MV-4-11 (cell line): ENCODE measurements around the gene ERFE.

ENCODE experiments used
- DNase-seq: peaks from one replicate; lab custom pipeline; 2025; lab: John Stamatoyannopoulos, UW

Gene ERFE

DNA sequence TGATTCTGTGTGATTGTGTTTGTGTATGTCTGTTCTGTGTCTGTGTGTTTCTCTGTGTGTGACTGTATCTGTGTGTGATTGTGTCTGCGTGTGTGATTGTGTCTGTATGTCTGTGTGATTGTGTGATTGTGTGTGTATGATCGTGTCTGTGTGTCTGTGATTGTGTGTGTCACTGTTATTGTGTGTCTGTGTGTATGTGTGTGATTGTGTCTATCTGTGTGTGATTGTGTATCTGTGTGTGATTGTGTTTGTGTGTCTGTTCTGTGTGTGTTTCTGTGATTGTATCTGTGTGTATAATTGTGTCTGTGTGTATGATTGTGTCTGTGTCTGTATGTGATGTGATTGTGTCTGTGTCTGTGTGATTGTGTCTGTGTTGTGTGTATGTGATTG, 32.0 kb upstream of the ERFE start:
- DNase-seq: no peak

DNA sequence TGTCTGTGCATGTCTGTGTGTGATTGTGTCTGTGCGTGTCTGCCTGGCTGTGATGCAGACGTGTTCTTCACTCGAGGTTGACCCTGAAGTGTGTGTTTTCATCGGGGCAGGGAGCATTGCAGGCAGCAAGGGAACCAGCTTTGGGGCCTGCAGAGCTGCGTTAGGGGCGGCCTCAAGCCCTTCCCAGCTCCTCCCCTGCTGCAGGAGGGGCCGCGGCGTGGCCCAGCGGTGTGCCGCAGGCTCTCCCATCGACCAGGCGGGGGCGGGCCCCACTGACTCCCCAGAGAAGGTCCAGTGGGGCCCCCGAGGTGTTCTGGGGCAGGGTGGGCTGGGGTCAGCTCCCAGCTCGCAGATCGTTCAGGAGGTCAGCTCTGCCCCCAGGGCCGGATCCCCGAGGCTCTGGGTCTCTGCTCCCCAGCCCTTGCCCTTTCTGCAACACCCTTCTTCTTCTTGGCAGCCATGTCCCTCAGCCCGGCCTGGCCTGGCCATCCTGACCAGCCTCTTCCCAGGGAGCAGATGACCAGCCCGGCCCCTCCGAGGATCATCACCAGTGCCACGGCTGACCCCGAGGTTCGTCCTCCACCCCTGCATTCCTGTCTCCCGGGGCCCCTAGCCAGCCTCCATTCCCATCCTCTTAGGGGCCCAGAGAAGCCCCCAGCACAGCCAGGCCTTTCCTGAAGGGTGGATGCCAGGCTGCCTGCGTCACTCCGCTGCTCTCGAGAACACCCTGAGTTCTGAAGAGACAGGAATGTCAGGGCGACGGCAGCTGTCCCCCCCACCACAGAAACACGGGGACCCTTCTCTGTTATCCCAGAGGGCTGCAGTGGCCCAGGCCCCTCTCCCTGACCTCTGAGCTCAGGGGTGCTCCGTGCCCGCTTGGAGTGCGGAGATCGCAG, 31.4 kb upstream of the ERFE start:
- DNase-seq: no peak

DNA sequence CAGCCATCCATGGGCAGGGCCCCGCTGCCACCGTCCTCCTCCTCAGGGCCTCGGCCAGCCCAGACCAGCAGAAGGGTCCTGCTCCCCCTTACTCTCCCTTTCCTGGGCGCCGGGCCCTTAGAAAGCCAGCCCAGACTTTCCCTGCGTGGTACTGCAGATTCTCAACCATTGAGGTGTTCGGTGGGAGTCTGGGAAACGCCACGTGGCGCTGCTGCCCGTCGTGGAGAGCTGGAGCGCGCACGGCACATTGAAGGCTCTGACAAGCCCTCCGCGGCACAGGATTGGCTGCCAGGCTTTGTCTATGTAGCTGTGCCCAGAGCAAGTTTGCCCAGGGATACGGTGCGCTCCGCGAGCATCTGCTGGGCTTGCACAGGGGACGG, 30.7 kb upstream of the ERFE start:
- no peak for DNase-seq

DNA sequence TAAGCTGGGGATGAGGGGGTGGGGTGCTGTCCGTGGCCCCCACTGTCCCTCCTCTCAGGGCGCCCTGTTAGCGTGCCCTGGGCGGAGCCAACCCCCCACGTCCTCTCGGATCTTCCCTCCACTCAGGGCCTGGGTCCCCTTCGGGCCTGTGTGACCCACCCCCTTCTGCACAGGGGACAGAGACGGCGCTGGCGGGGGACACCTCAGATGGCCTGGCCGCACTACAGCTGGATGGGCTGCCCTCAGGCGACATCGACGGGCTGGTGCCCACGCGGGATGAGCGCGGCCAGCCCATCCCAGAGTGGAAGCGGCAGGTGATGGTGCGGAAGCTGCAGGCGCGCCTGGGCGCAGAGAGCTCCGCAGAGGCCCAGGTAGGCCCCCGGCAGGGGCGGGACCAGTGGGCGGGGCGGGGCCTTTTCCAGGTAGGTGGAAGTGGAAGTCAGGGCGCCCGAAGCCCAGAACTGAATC, 30.2 kb upstream of the ERFE start:
- no peak for DNase-seq

DNA sequence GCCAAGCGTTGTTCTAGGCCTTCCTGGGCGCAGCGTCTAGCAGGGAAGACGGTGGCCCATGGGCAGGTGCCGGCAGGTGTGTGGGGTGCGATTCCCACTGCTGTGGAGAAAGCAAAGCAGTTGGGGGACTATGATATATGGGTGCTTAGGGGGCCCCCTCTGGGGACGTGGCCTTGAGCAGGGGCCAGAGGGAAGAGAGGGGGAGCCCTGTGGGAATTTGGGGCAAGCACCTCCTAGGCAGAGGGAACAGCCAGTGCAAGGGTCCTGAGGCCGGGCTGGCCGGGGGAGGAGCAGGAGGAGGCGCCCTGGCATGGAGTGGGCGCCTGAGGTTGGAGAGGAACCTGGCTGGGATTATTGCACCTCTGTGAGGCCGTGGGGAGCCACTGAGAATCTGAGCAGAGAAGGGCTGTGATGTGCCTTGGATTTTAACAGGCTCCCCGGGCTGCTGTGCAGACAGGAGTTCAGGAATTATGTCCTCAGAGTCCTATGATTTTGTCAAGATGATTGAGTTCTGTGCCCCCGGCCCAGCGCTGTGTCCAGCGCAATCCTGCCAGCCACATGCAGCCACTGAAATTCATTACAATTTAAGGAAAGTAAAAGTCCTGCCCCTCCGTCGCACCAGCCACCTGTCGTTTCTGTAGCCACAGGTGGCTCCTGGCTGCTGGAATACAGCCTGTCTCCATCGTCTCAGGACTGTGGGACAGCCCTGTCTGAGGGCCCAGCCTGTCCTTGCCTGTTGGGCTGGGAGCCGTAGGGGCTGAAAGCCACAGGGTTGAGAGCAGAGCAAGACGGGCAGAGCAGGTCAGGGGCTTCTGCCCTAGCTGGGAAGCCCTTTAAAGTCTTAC, 29.4 kb upstream of the ERFE start:
- no peak for DNase-seq

DNA sequence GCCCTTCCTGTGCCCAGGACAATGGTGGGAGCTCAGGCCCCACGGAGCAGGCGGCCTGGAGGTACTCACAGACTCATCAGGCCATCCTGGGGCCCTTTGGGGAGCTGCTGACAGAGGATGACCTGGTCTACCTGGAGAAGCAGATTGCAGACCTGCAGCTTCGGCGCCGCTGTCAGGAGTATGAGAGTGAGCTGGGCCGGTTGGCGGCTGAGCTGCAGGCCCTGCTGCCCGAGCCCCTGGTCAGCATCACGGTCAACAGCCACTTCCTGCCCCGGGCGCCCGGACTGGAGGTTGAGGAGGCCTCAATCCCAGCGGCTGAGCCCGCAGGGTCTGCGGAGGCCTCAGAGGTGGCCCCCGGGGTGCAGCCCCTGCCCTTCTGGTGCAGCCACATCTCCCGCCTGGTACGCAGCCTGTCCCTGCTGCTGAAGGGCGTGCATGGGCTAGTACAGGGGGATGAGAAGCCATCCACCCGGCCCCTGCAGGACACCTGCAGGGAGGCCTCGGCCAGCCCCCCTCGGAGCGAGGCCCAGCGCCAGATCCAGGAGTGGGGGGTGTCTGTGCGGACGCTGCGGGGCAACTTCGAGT, 28.6 kb upstream of the ERFE start:
- DNase-seq: no peak

DNA sequence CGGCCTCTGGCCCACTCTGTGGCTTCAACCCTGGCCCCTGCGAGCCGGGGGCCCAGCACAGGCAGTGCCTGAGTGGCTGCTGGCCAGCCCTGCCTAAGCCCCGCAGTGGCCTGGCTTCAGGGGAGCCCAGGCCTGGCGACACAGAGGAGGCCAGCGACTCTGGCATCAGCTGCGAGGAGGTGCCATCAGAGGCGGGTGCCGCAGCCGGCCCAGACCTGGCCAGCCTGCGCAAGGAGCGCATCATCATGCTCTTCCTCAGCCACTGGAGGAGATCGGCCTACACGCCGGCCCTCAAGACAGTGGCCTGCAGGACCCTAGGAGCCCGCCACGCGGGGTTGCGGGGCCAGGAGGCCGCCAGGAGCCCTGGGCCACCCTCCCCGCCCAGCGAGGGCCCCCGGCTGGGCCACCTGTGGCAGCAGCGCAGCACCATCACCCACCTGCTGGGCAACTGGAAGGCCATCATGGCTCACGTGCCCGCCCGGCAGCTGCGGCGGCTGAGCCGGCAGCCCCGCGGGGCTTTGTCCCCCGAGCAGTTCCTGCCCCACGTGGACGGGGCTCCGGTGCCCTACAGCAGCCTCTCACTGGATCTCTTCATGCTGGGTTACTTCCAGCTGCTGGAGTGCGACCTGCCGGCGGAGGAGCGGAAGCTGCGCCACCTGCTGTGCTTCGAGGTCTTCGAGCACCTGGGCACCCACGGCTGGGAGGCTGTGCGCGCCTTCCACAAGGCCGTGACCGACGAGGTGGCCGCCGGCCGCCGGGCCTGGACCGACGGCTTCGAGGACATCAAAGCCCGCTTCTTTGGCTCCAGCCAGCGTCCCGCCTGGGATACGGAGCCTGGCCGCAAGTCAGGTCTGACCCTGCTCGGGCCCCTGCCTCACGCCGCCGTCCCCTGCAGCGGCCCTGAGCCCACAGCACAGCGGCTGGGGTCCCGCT, 27.8 kb upstream of the ERFE start:
- DNase-seq: no peak

DNA sequence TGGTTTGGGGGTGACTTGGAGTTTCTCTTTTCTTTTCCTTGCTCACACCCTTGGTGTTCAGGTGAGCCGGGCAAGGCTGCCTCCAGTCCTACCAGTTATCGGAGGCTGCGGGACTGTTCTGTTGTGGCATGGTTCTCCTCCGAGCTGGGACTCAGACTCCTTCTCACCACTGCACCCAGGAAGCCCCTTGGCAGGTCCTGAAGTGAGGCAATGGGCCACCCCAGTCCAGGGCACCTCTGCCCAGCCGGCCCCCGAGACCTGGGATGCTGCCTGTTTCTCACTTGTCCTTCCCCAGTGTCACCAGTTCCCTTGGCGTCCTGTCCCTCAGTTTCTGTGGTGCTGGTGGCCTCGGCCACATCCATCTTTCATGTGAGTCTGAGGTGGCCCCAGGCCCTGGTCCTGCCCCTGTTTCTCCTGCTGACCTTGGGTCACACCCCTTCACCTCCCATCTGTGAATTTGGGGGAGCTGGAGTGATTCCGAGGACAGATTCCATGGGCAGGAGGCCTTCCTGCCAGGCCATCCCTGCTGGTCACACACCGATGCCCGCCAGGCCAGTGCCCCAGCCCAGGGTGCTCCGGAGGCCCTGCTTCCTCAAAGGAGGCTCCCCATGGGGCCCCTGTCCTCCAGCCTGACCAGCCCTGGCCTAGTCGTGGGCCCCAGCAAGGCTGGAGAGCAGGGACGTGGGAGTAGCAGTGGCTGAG, 26.9 kb upstream of the ERFE start:
- no peak for DNase-seq

DNA sequence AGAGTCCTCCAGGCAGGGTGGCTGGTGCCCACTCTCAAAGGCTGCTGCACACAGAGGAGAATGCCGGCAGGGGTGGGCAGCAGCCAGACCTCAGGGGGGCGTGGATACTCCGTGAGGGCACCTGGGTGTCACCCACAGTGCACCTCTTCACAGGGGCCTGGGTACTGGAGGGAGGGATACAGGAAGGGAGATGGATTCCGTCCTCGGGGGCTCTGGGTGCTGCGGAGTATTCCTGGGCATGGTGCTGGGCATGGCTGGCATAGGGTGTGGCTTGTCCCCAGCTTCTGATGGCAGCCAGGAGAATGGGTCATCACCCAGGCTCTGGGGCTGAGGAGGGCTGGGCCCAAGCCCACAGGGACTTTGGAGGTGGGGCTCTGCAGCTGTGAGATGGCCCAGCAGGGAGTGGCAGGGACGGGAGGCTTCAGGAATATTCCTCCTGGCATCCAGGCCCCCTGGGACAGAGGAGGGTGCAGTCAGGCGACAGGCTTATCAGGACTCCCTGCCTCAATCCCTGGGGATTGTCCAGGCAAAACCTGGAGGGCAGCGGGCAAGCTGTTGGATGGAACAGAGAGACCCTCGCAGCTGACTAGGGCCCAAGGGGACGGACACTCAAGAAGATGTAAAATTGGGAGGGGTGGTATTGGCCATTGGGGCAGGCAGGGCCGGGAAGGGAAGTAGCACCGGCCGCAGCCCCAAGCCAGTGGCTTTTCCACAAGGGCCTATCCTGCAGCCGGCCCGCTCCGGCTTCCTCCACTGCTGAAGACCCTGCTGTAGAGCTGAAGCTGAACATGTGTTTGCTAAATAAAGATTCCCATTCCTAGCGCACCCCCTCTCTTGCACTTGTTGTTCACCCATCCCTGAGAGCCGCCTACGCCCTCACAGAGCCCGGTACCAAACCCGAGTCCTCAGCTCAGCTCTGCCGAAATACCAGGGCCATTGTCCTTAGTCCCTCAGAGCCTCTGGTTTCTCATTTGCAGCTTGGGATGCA, 26.0 kb upstream of the ERFE start:
- DNase-seq: no peak

DNA sequence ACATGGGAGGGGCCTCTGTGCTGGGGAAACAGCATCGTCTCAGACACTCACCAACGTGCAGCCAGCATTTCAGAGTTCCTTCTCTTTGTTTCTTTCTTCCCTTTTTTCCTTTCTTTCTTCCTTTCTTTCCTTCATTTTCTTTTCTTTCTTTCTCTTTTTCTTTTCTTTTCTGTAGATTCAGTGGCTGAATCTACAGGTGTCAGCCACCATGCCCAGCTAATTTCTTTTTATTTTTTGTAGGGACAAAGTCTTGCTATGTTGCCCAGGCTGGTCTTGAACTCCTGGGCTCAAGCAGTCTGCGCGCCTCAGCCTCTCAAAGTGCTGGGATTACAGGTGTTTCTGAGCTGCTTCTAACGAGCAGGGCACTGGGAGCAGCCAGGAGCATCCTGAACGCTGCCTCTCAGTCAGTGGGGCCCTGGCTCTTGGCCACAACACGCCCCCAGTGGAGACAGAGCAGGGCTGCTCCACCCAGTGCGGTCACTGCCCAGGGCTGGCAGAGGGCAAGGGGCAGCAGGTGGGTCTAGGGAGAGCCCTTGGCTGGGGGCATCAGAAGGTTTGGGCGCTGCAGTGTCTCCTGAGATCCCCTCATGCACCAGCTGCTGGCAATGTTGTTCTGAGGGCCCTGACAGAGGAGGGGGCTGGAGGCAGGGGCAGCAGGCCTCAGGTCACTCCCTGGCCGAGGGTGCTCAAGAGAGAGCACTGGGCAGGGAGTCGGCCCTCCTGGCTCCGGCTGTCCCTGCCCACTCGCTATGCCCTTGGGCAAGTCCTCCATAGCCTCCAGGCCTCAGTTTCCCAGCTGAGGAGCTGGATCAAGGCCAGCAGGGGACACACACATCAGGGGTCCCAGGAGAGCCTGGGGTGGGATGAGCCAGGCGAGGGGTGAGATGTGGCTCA, 25.0 kb upstream of the ERFE start:
- DNase-seq: no peak

DNA sequence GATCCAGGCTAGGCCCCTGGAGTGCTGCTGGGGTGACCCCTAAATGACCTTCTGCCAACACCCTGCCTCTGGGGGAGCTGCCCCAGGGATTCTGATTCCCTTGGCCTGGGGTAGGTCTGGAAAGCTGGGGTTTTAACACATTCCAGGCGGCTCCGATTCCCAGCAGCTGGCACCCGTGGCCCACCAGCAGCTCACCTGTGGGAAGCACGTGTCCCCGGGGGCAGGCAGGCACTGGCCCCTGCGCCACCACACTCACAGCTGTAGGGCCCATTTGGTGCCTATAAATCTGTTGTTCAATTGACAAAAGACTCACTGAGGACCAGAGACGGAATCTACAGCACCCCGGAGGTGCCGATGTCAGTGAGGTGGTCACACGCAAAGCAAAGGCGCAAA, 24.4 kb upstream of the ERFE start:
- no peak for DNase-seq

DNA sequence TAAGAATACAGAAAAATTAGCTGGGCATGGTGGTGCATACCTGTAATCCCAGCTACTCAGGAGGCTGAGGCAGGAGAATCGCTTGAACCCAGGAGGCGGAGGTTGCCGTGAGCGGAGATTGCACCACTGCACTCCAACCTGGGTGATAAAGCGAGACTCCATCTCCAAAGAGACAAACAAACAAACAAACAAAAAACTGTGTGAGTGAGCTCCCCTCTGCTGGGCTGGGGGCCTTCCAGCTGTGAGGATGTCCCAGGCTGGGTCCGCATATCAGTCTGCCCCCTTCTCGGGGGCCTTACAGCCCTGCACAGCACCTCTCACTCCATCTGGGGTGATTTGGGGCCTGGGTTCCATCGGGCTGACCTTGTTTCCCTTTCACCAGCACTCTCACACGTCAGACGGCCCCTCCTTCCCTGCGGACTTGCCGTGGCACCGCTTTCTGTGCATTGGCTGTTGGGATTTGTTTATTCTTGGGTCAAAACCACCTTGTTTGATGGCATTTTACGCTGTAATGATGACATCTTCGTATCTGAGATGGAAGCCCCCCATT, 23.1 kb upstream of the ERFE start:
- no peak for DNase-seq

DNA sequence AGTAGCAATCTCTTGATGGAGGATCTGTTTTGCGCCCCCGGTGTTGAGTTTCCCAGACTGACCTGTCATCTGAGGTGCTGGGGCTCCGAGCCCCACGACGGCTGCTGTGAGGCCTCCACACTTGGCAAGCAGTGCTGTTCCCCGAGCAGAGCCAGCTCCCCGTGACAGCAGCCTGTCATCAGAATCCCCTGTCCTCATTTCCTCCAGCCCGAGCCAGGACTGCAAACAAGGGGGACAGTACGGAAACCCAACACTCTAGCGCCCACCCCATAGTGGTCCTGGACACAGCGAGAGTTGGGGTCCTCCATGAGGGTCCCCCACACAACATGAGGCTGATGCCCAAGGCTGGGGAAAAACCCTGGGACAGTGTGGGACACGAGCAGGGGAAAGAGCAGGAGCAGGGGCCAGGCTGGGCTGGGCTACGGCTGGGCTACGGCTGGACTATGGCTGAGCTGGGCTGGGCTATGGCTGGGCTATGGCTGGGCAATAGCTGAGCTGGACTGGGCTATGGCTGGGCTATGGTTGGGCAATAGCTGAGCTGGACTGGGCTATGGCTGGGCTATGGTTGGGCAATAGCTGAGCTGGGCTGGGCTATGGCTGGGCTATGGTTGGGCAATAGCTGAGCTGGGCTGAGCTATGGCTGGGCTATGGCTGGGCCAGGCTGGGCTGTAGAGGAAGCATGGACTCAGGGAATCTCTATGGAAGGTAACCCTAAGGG, 21.8 kb upstream of the ERFE start:
- DNase-seq: peak; percentile 66

DNA sequence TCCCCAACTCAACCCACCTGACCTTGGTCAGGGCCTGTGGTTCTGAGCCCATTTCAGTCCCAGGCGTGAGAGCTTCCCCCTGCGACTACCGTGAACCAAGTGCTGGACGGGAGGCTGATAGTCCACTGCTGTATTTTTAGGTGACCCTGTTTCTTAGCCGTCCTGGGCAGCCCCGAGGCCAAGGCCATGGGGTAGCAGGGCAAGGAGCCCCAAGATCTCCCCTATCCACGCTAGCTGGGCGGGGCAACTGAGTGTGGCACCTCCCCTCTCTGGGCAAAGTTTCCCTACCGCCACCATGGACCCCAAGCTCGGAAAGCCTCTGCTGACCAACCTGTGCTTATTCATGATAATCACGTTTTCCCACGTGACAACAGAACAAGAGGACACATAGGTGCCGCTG, 20.9 kb upstream of the ERFE start:
- no peak for DNase-seq

DNA sequence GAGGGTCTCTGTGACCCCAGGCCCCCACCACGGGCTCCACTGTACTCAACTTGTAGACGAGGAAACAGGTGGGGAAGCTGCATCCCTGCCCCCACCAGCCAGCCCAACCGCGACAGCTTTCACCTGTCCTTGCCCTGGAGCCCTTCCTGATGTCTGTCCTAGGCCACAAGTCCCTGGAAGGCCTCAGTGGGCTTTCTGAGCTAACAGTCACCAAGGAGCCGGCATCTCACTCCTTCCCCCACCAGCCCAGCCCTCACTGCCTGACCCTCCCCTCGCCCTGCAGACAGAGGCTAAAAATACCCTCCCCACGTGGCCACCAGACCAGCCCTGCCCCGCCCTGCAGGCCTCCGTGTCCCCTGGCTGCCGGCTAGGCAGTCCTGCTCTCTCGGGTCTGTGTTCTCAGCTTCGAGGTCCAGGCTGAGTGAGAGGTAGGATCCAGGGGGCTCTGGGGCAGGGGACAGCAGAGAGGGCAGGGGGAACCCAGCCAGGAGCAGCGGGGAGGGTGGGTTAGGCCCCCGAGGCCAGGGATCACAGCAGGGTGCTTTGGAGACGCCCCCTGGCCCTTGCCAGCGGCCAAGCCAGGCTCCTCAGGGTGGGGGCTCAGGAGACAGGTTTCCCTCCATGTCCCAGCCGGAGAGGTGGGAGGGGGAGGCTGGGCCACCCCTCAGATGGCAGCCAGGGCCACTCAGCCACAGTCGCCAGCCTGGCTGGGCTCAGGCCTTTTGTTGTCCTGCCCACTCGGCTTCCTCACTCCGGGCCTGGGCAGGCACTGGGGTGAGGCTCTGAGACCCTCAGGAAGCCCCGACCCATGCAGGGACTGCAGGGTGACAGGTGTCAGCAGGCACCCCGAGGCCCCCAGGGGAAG, 20.2 kb upstream of the ERFE start, which contains the start of gene KLHL30:
Gene KLHL30 (plus strand): TSS at position 338 of the 865 bp plus-strand sequence. CDS start 2,087 bp downstream, outside the sequence.
- no peak for DNase-seq

DNA sequence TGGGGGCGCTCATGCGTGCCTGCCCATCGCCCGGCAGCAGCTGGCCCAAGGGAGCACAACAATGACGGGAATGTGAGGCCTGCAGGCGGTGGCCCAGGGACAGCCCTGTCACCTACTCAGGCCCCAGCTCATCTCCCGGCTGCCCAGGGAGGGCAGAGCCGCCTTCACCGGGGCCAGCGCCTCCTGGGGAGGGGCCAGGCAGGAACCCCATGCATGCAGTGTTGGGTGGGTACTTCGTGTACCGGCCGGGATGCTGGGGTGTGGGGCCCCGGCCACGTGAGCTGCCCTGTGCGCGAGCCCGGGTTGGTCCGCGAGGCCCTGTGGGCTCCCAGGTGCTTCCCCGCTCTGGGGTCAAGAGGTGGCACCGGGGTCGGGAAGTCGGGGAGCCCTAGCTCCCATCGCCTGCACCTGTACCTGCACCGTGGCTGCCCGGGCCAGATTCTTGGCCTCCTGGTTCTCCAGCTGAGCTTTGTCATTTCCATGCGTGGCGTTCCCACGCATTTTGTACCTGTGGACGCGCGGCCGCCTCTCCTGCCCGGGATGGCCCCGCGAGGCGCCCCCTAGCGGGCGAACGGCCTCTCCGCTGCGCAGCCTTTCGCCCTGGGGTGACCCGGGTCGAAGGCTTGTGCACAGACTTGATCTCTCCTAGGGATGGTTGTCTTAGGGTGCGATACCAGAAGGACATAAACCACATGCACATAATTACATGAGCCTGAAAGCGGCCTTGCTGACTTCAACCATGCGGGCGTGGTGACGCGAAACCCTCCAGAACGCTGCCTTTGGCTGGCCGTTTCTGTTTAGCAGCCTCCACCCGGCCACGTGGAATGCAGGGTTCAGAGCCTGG, 19.4 kb upstream of the ERFE start:
- no peak for DNase-seq
